ENCODE measurements around the gene MYO1B. TPM values are rescaled to one million over a fixed set of nuclear protein-coding genes. Genes with fewer than 3 reads are reported as not detected.

The MYO1B gene
- total RNA-seq, 1 experiment from 2014 or later: 37.8 TPM

GRCh38 chr2:191343796-191344338 lies 98.7 kb downstream of the MYO1B start:
- no peak for DNase-seq (ENCODE audit: low spot score)
- intact Hi-C loops (cut with micrococcal nuclease; ENCODE audit: unreplicated experiment): no loop called here
- H3K36me3 ChIP-seq (ENCODE audit: insufficient read depth, low read length, poor library complexity, severe bottlenecking): no peaks in the 10 kb centered on the region
- no peaks in the 10 kb centered on the region for H3K9me3 ChIP-seq (ENCODE audit: low read depth, low read length, poor library complexity, severe bottlenecking)
- H3K4me1 ChIP-seq (ENCODE audit: insufficient read depth, low read length, poor library complexity, severe bottlenecking): peaks cover 20% of the 10 kb centered on the region
- no peak overlapping the region for H3K4me3 ChIP-seq (ENCODE audit: low read depth, low read length, poor library complexity, severe bottlenecking)
- TF ChIP-seq CTCF (conservative IDR thresholded peaks at IDR 0.05; ENCODE audit: low read depth, low read length) (no peak), EZH2 (IDR thresholded peaks at IDR 0.05; ENCODE audit: borderline replicate concordance, low read depth, low read length, poor library complexity, severe bottlenecking) (no peak)
- ChIA-PET POLR2A (ENCODE audit: low non-redundant PET) (no interaction called here), CTCF (no interaction called here)
- BruUV-seq (replicated peaks): no TSS peak
- H3K27ac ChIP-seq (ENCODE audit: low read depth, low read length, poor library complexity, severe bottlenecking): no peak overlapping the region
- peaks cover 4% of the 10 kb centered on the region for H3K27me3 ChIP-seq (replicated peaks; ENCODE audit: insufficient read depth, low read depth, low read length, poor library complexity)

- Histone ChIP-seq H3K4me3 (ENCODE audit: low read depth, low read length, poor library complexity, severe bottlenecking) (no peak overlapping the region), H3K9me3 (ENCODE audit: low read depth, low read length, poor library complexity, severe bottlenecking) (no peaks in the 10 kb centered on the region), H3K27ac (ENCODE audit: low read depth, low read length, poor library complexity, severe bottlenecking) (no peak overlapping the region), H3K27me3 (replicated peaks; ENCODE audit: insufficient read depth, low read depth, low read length, poor library complexity) (peaks cover 4% of the 10 kb centered on the region), H3K36me3 (ENCODE audit: insufficient read depth, low read length, poor library complexity, severe bottlenecking) (no peaks in the 10 kb centered on the region), H3K4me1 (ENCODE audit: insufficient read depth, low read length, poor library complexity, severe bottlenecking) (peaks cover 20% of the 10 kb centered on the region)
- POLR2A ChIA-PET (ENCODE audit: low non-redundant PET): no interaction called here
- BruUV-seq (replicated peaks): no TSS peak
- no peak for DNase-seq (ENCODE audit: low spot score)
- intact Hi-C loops (cut with micrococcal nuclease; ENCODE audit: unreplicated experiment): no loop called here
- TF ChIP-seq CTCF (conservative IDR thresholded peaks at IDR 0.05; ENCODE audit: low read depth, low read length) (no peak), EZH2 (IDR thresholded peaks at IDR 0.05; ENCODE audit: borderline replicate concordance, low read depth, low read length, poor library complexity, severe bottlenecking) (no peak)
- CTCF ChIA-PET: interaction anchor here (0.5 kb wide), 1 partner anchor 400 kb away, joined by 3 read pairs; no protein-coding TSS in a partner anchor
Measured at GRCh38 chr2:191345788-191346187, 100.6 kb downstream of the MYO1B start.

- DNase-seq (ENCODE audit: low spot score): peak; percentile 63
- TF ChIP-seq CTCF (conservative IDR thresholded peaks at IDR 0.05; ENCODE audit: low read depth, low read length) (no peak), EZH2 (IDR thresholded peaks at IDR 0.05; ENCODE audit: borderline replicate concordance, low read depth, low read length, poor library complexity, severe bottlenecking) (no peak)
- H3K27ac ChIP-seq (ENCODE audit: low read depth, low read length, poor library complexity, severe bottlenecking): no peak overlapping the region
- CTCF ChIA-PET: no interaction called here
- intact Hi-C loops (cut with micrococcal nuclease; ENCODE audit: unreplicated experiment): no loop called here
- no peak overlapping the region for H3K4me3 ChIP-seq (ENCODE audit: low read depth, low read length, poor library complexity, severe bottlenecking)
- BruUV-seq (replicated peaks): no TSS peak
- peaks cover 24% of the 10 kb centered on the region for H3K4me1 ChIP-seq (ENCODE audit: insufficient read depth, low read length, poor library complexity, severe bottlenecking)
- H3K36me3 ChIP-seq (ENCODE audit: insufficient read depth, low read length, poor library complexity, severe bottlenecking): no peaks in the 10 kb centered on the region
- peaks cover 4% of the 10 kb centered on the region for H3K27me3 ChIP-seq (replicated peaks; ENCODE audit: insufficient read depth, low read depth, low read length, poor library complexity)
- no peaks in the 10 kb centered on the region for H3K9me3 ChIP-seq (ENCODE audit: low read depth, low read length, poor library complexity, severe bottlenecking)
- POLR2A ChIA-PET (ENCODE audit: low non-redundant PET): no interaction called here
Measured at GRCh38 chr2:191347154-191347553, 102.0 kb downstream of the MYO1B start.

Data from A673 (cell line).